Measurements from ENCODE around the gene TMEM126A.
"Not testable (repeated sequence)": the region's sequence is repeated elsewhere in the genome, so short reads cannot be mapped to it uniquely, and the experiment has no call there.

Gene TMEM126A

GRCh38 chr11:85647604-85648299 lies at the start of gene TMEM126A:
TSS of gene TMEM126A (plus strand) at chr11:85647967. CDS start at chr11:85650256, 2,289 bp downstream.
- peak; percentile 90 for DNase-seq

- no peak for DNase-seq
These were observed 48.7 kb upstream of the TMEM126A start for GRCh38 chr11:85599083-85599482.

- no peak for DNase-seq
These were observed 45.1 kb upstream of the TMEM126A start for GRCh38 chr11:85602526-85603213.

- DNase-seq = no peak
These were observed 44.5 kb upstream of the TMEM126A start for GRCh38 chr11:85603220-85603619.

- DNase-seq = not testable (repeated sequence)
These were observed 41.5 kb upstream of the TMEM126A start for GRCh38 chr11:85606237-85606636.

- not testable (repeated sequence) for DNase-seq
These were observed 39.1 kb upstream of the TMEM126A start for GRCh38 chr11:85608621-85609020.

- not testable (repeated sequence) for DNase-seq
These were observed 38.5 kb upstream of the TMEM126A start for GRCh38 chr11:85609286-85609685.

- not testable (repeated sequence) for DNase-seq
These were observed 36.1 kb upstream of the TMEM126A start for GRCh38 chr11:85611643-85612042.

- no peak for DNase-seq
These were observed 28.3 kb upstream of the TMEM126A start for GRCh38 chr11:85619499-85619898.

GRCh38 chr11:85620256-85620655 lies 27.5 kb upstream of the TMEM126A start:
- DNase-seq = no peak

GRCh38 chr11:85626496-85626895 lies 21.3 kb upstream of the TMEM126A start:
- DNase-seq = no peak

- no peak for DNase-seq
These were observed 20.3 kb upstream of the TMEM126A start, which contains the start of gene DLG2 for GRCh38 chr11:85627332-85627997. TSS of gene DLG2 (minus strand) at chr11:85627344.

- peak; percentile 99 for DNase-seq
These were observed 19.6 kb upstream of the TMEM126A start, which contains the start of gene TMEM126B for GRCh38 chr11:85627998-85628770. TSS of gene TMEM126B (plus strand) at chr11:85628593. CDS start at chr11:85628608, 15 bp downstream.

- peak; percentile 74 for DNase-seq
These were observed 18.9 kb upstream of the TMEM126A start for GRCh38 chr11:85628771-85629341.

- no peak for DNase-seq
These were observed 13.0 kb upstream of the TMEM126A start for GRCh38 chr11:85634747-85635146.

GRCh38 chr11:85643191-85643614 lies 4.6 kb upstream of the TMEM126A start:
- DNase-seq = no peak

GRCh38 chr11:85647078-85647477 lies 689 bp upstream of the TMEM126A start:
- no peak for DNase-seq

- DNase-seq = no peak
These were observed 3.4 kb downstream of the TMEM126A start for GRCh38 chr11:85651118-85651517.

- DNase-seq = no peak
These were observed 5.2 kb downstream of the TMEM126A start for GRCh38 chr11:85652786-85653447.

- not testable (repeated sequence) for DNase-seq
These were observed 6.6 kb downstream of the TMEM126A start for GRCh38 chr11:85654343-85654742.

GRCh38 chr11:85656777-85657176 lies 9.0 kb downstream of the TMEM126A start:
- DNase-seq = no peak

GRCh38 chr11:85658180-85658579 lies 10.4 kb downstream of the TMEM126A start:
- DNase-seq = no peak

Data from KG1 (cell line).